Measurements from ENCODE around the gene ZCCHC2. TPM values are rescaled to one million over a fixed set of nuclear protein-coding genes. Genes with fewer than 3 reads are reported as not detected.

The ZCCHC2 gene
- total RNA-seq, 3 donors from 2014 or later (not counting 1 experiment from before 2014, with no cell fraction given): 50.4 to 81.2 (median 59.6) TPM

DNA sequence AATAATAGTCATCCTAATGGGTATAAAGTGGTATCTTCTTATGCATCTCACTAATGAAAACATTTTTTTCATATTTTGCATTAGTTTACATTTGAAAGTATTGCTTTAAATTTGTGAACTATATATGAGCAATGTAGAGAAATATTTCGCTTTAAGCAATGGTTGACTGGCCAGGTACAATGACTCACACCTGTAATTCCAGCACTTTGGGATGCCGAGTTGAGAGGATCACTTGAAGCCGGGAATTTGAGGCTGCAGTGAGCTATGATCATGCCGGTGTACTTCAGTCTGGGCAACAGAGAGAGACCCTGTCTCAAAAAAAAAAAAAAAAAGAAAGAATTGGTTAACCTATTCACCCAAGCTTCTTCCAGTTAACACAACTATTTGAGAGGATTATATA, 15.1 kb downstream of the ZCCHC2 start:
- Histone ChIP-seq H3K36me3 (ENCODE audit: control insufficient read depth, insufficient read depth, low read length) (peaks cover 19% of the 10 kb centered on the region), H3K27me3 (ENCODE audit: control insufficient read depth, insufficient read depth, low read length) (no peaks in the 10 kb centered on the region), H3K4me3 (ENCODE audit: low read length) (no peak overlapping the region), H3K9me3 (ENCODE audit: control insufficient read depth, insufficient read depth, low read length) (no peaks in the 10 kb centered on the region), H3K4me1 (ENCODE audit: control insufficient read depth, insufficient read depth, low read length) (peaks cover 4% of the 10 kb centered on the region), H3K27ac (ENCODE audit: low read length) (no peak overlapping the region)
- no peak overlapping the region for H3K27ac Mint-ChIP-seq
- DNase-seq (no peak), ATAC-seq (no peak)
- peaks cover 41 to 49% of the 10 kb centered on the region in 2 donors for H3K4me1 Mint-ChIP-seq
- TF ChIP-seq CTCF (IDR thresholded peaks at IDR 0.05): no peak
- H3K36me3 Mint-ChIP-seq: peaks cover 9% of the 10 kb centered on the region
- 98% methylated on average over 4 of the region's 4 CpGs for WGBS (ENCODE audit: insufficient coverage)
- no peaks in the 10 kb centered on the region for H3K27me3 Mint-ChIP-seq (ENCODE audit: low read depth in 2 of 2)
- intact Hi-C loops (cut with micrococcal nuclease): no loop called here
- H3K9me3 Mint-ChIP-seq: no peaks in the 10 kb centered on the region
- no peak overlapping the region for H3K4me3 Mint-ChIP-seq

DNA sequence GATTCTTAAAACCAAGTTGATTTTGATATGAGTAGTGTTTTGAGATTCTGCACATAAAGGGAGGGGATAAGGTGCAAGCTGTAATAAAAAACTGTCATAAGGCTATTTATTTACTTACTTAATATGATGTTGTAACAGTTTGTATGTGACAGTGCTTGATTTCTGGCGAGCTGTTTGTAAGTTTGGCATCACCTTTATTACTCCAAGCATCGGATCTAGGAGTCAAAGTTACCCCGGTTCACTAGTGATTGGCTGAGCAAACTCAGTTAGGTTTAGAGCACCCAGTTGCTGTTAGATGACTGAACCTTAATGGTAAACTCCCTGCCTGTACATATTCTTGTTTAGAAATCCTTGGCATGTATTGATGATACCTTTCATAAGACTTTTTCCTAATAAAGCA, 16.1 kb downstream of the ZCCHC2 start:
- Histone ChIP-seq H3K4me1 (ENCODE audit: control insufficient read depth, insufficient read depth, low read length) (peaks cover 4% of the 10 kb centered on the region), H3K4me3 (ENCODE audit: low read length) (no peak overlapping the region), H3K27ac (ENCODE audit: low read length) (no peak overlapping the region), H3K36me3 (ENCODE audit: control insufficient read depth, insufficient read depth, low read length) (peaks cover 28% of the 10 kb centered on the region), H3K27me3 (ENCODE audit: control insufficient read depth, insufficient read depth, low read length) (no peaks in the 10 kb centered on the region), H3K9me3 (ENCODE audit: control insufficient read depth, insufficient read depth, low read length) (no peaks in the 10 kb centered on the region)
- no peak for TF ChIP-seq CTCF (IDR thresholded peaks at IDR 0.05)
- DNase-seq: no peak
- no peaks in the 10 kb centered on the region for H3K27me3 Mint-ChIP-seq (ENCODE audit: low read depth in 2 of 2)
- no peaks in the 10 kb centered on the region for H3K9me3 Mint-ChIP-seq
- intact Hi-C loops (cut with micrococcal nuclease): no loop called here
- H3K36me3 Mint-ChIP-seq: peaks cover 18% of the 10 kb centered on the region
- no peak overlapping the region for H3K27ac Mint-ChIP-seq
- no peak overlapping the region for H3K4me3 Mint-ChIP-seq
- WGBS (ENCODE audit: insufficient coverage): 97% methylated on average over 3 of the region's 3 CpGs
- peaks cover 41 to 54% of the 10 kb centered on the region in 2 donors for H3K4me1 Mint-ChIP-seq
- no peak for ATAC-seq

DNA sequence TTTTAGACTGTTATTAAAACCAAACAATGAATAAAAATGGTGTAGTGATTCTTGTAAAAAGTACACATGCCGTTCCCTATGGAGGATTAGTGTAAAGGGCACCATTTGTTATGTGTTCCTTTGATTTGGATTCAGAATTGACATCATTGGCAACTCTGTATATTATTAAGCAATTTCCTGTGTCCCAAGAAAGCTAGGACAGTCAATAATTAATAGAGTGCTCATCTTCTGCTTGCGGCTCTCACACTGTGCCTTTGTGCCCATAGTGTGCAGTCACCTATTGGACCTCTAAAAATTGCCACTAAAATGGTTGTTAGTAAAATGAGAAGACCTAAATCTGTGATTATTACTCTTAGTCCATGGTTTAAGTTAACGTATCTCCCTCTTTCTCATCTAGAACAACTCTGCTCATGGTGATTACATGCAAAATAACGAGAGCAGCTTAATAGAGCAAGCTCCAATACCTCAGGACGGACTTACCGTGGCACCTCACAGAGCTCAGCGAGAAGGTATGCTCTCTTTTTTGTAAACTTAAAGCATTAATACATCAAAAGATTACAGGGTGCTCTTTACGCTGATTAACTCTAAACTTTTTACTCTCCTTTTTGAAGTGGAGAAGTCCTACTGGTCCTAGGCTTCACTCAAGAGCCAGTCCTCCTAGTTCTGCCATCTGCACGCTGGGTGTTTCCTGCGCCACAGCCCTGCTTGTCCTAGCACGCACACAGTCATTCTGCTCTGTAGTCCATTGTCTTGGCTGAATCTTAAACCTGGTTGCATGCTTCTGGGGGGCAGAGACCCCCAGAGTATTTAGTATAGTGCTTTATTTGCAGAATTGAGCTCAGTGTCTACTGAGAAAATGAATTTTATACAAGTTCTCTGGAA, 16.7 kb downstream of the ZCCHC2 start:
- DNase-seq: no peak
- Histone ChIP-seq H3K27me3 (ENCODE audit: control insufficient read depth, insufficient read depth, low read length) (no peaks in the 10 kb centered on the region), H3K9me3 (ENCODE audit: control insufficient read depth, insufficient read depth, low read length) (no peaks in the 10 kb centered on the region), H3K27ac (ENCODE audit: low read length) (no peak overlapping the region), H3K36me3 (ENCODE audit: control insufficient read depth, insufficient read depth, low read length) (peaks cover 33% of the 10 kb centered on the region), H3K4me1 (ENCODE audit: control insufficient read depth, insufficient read depth, low read length) (peaks cover 4% of the 10 kb centered on the region), H3K4me3 (ENCODE audit: low read length) (no peak overlapping the region)
- Mint-ChIP-seq H3K9me3 (no peaks in the 10 kb centered on the region), H3K27me3 (ENCODE audit: low read depth in 2 of 2) (no peaks in the 10 kb centered on the region), H3K27ac (no peak overlapping the region), H3K4me3 (no peak overlapping the region), H3K4me1 (peaks cover 35 to 48% of the 10 kb centered on the region in 2 donors), H3K36me3 (peaks cover 19% of the 10 kb centered on the region)
- 99% methylated on average over 11 of the region's 11 CpGs for WGBS (ENCODE audit: insufficient coverage)
- ATAC-seq: no peak
- intact Hi-C loops (cut with micrococcal nuclease): no loop called here
- TF ChIP-seq CTCF (IDR thresholded peaks at IDR 0.05): no peak
